DMS153 treated with DMSO at 0.1 percent for 48 hours (cell line): ENCODE data around the gene NDRG3.
"Not testable (repeated sequence)": the region's sequence is repeated elsewhere in the genome, so short reads cannot be mapped to it uniquely, and the experiment has no call there.

Experiments used
- DNase-seq: peaks from one replicate; lab custom pipeline; 2025; ENCODE audit not compliant: unreplicated experiment; lab: John Stamatoyannopoulos, UW

Gene NDRG3

GRCh38 chr20:36611625-36612024 lies 134.3 kb downstream of the NDRG3 start:
- no peak for DNase-seq

GRCh38 chr20:36608388-36608728 lies 137.5 kb downstream of the NDRG3 start:
- DNase-seq = not testable (repeated sequence)

GRCh38 chr20:36607586-36608387 lies 138.1 kb downstream of the NDRG3 start:
- DNase-seq = no peak

- DNase-seq = no peak
Measured at GRCh38 chr20:36606158-36607066, 139.5 kb downstream of the NDRG3 start.

GRCh38 chr20:36605399-36606157 lies 140.3 kb downstream of the NDRG3 start, which contains the start of gene RAB5IF:
RAB5IF (plus strand) TSS chr20:36605779; CDS start chr20:36605952, 173 bp downstream.
- peak; percentile 93 for DNase-seq

GRCh38 chr20:36604952-36605398 lies 140.9 kb downstream of the NDRG3 start:
- no peak for DNase-seq
